Mammary epithelial cell (primary cell): ENCODE measurements around the gene KLF15.
A peak's percentile ranks its signal among the peaks of the same experiment; 100 is the strongest.

Experiments
- EZH2 ChIP-seq: IDR thresholded peaks from 2 replicates; pipeline ENCODE4 v1.6.1; 2012; ENCODE audit warnings: low read length, inconsistent platforms, borderline replicate concordance
- TF ChIP-seq, protein P1 (sequence below), 2 donors: IDR thresholded peaks in 1 of 2; conservative IDR thresholded peaks in 1 of 2; 2 replicates each; pipeline ENCODE4 v1.5.1; 2011 to 2012; ENCODE audit warnings: inconsistent platforms in 2 of 2, low read length in 2 of 2, mild to moderate bottlenecking in 2 of 2, control low read depth in 1 of 2, low read depth in 1 of 2; ENCODE audit not compliant: insufficient read depth in 1 of 2; ENCODE audit errors: extremely low read depth in 1 of 2

GRCh38 chr3:126351771-126352475 is 5.3 kb downstream of the KLF15 start:
- TF ChIP-seq, protein P1, sequence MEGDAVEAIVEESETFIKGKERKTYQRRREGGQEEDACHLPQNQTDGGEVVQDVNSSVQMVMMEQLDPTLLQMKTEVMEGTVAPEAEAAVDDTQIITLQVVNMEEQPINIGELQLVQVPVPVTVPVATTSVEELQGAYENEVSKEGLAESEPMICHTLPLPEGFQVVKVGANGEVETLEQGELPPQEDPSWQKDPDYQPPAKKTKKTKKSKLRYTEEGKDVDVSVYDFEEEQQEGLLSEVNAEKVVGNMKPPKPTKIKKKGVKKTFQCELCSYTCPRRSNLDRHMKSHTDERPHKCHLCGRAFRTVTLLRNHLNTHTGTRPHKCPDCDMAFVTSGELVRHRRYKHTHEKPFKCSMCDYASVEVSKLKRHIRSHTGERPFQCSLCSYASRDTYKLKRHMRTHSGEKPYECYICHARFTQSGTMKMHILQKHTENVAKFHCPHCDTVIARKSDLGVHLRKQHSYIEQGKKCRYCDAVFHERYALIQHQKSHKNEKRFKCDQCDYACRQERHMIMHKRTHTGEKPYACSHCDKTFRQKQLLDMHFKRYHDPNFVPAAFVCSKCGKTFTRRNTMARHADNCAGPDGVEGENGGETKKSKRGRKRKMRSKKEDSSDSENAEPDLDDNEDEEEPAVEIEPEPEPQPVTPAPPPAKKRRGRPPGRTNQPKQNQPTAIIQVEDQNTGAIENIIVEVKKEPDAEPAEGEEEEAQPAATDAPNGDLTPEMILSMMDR (conservative IDR thresholded peaks at IDR 0.05 in 1 of 2, IDR thresholded peaks at IDR 0.05 in 1 of 2; ENCODE audit: extremely low read depth in 1 of 2, insufficient read depth in 1 of 2, low read depth in 1 of 2, low read length in 2 of 2), result peak in 1 of 2 donors; percentile 23
- no peak for TF ChIP-seq EZH2
